ENCODE measurements around the gene TSPAN7.

TSPAN7 gene

DNA sequence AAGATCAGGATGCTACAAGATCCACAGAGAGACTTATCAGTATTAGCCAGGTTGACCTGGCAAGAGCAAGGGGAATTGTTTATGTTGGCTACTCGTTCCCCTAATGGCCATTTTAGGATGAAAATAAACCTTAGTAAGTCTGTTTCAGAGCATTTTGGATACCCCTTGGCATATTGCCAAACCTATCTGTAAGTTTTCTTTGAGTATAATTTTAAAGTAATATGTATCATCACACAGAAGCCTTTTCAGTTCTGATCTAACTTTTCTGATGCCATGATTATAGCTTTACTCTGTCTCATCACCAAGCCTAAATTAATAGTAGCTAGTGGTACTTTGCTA, 99.7 kb downstream of the TSPAN7 start:
- H3K27ac ChIP-seq = no peak overlapping the region
- TF ChIP-seq, protein P1, sequence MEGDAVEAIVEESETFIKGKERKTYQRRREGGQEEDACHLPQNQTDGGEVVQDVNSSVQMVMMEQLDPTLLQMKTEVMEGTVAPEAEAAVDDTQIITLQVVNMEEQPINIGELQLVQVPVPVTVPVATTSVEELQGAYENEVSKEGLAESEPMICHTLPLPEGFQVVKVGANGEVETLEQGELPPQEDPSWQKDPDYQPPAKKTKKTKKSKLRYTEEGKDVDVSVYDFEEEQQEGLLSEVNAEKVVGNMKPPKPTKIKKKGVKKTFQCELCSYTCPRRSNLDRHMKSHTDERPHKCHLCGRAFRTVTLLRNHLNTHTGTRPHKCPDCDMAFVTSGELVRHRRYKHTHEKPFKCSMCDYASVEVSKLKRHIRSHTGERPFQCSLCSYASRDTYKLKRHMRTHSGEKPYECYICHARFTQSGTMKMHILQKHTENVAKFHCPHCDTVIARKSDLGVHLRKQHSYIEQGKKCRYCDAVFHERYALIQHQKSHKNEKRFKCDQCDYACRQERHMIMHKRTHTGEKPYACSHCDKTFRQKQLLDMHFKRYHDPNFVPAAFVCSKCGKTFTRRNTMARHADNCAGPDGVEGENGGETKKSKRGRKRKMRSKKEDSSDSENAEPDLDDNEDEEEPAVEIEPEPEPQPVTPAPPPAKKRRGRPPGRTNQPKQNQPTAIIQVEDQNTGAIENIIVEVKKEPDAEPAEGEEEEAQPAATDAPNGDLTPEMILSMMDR (IDR thresholded peaks at IDR 0.05) = no peak
- H3K4me3 ChIP-seq = no peak overlapping the region
- no peak for DNase-seq (ENCODE audit: low spot score)

DNA sequence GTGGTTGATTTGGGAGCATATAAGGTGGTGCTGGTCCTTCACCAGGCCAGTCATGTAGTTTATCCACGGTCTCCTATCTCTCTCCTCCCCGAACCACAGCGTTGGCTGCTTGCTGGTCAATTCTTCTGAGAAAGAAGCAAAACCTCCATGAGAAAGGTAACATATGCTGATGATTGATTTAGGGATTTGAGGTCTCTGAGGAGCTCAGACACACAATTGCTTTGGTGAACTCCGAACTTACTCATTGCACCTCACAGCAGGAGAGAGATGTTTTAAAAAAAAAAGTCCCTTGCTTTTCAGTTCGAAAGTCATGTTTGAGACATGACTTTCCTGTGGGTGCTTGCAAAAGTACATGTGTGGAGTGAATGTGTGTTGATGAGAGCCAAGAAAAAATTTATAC, 100.2 kb downstream of the TSPAN7 start:
- H3K4me3 ChIP-seq = no peak overlapping the region
- H3K27ac ChIP-seq = no peak overlapping the region
- TF ChIP-seq, protein P1 (IDR thresholded peaks at IDR 0.05) = no peak
- no peak for DNase-seq (ENCODE audit: low spot score)

DNA sequence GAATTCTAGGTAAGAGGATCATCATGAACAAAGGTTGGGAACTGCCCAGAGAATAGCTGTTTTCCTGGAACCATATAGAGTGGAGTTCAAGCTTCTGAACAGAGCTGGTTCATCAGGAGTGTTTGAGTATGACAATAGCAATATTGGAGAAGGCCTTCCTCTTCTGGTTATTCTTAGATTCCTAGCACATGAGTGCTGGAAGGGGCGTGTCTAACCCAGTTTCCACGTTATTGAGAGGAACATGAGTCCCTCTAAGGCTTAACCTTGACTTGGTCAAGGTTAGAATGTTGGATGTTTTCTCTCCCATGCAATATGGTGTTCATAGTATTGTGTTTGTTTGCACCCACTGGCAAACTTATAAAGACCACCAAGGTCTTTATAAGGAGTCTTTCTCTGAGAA, 101.3 kb downstream of the TSPAN7 start:
- no peak overlapping the region for H3K4me3 ChIP-seq
- TF ChIP-seq, protein P1 (IDR thresholded peaks at IDR 0.05) = no peak
- DNase-seq (ENCODE audit: low spot score) = no peak
- H3K27ac ChIP-seq = no peak overlapping the region

DNA sequence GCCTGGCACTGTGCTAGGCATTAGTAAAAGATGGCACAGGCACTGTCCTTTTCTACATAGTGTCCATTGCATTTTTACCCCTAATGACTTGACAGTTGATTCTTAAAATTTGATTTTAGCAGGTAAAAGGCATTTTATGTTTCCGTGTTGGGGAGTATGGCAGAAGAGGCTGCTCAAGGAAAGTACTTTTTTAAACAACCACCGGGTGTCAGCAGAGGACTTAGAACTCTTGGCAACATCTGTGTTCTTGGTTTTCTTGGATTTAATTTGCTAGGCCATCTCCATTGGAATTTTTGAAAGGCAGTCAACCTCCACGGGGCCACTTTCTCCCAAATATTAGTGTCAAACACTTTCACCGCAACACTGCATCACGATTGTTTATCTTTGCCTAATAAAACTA, 102.9 kb downstream of the TSPAN7 start:
- Histone ChIP-seq H3K27ac (no peak overlapping the region), H3K4me3 (no peak overlapping the region)
- no peak for DNase-seq (ENCODE audit: low spot score)
- TF ChIP-seq, protein P1 (IDR thresholded peaks at IDR 0.05) = peak; percentile 22

DNA sequence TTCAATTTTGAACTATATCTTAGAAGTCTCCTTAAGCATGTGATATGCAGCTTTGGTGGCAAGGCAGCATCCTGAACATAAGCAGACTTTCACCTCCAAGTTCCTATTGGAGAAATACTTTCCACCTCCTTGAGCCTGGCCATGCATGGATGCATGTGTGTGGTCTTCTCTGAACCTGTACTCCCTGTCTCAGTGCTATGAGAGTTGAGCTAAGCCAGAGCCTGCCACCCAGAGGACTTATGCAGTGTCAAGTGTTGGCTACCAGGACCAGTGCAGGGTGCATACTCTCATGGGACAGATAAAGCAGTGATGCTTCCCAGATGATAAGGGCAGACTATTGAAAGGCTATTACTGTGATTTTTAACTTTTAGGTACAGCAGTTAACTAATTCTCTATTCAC, 105.6 kb downstream of the TSPAN7 start:
- no peak overlapping the region for H3K27ac ChIP-seq
- H3K4me3 ChIP-seq = no peak overlapping the region
- TF ChIP-seq, protein P1 (IDR thresholded peaks at IDR 0.05) = no peak
- no peak for DNase-seq (ENCODE audit: low spot score)

DNA sequence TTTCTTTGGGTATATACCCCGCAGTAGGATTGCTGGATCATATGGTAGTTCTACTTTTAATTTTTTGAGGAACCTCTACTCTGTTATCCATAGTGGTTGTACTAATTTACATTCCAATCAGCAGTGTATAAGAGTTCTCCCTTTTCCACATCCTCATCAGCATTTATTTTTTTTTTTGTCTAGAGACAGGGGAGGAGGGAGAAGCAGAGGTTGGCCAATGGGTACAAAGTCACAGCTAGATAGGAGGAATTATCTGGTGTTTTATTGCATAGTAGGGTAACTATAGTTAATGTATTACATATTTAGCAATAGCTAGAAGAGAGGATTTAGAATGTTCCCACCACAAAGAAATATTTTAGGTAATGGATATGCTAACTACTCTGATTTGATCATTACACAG, 107.4 kb downstream of the TSPAN7 start:
- no peak for DNase-seq (ENCODE audit: low spot score)
- no peak overlapping the region for H3K27ac ChIP-seq
- TF ChIP-seq, protein P1 (IDR thresholded peaks at IDR 0.05) = no peak
- H3K4me3 ChIP-seq = no peak overlapping the region

DNA sequence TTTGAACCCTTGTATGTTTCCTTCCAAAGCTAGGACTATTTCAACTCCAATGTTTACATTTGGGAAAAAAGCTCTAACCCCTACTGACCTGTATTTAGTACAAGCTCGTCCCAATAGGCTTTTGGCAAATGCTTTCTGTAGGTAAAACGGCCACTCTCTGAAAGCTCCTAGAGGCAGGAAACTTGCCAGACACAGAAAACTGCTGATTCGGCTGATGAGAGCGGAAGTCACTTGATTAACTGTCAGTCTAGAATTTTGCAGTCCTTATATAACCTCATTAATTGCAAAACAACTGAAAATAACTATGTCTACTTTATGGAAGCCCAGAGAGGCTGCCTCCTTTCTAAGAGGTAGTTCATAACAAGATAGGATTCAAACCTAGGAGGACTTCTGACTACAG, 108.1 kb downstream of the TSPAN7 start:
- TF ChIP-seq, protein P1 (IDR thresholded peaks at IDR 0.05) = no peak
- Histone ChIP-seq H3K27ac (no peak overlapping the region), H3K4me3 (no peak overlapping the region)
- DNase-seq (ENCODE audit: low spot score) = no peak

Measured in coronary artery (tissue), 2 donors.